ENCODE results near the gene PRRT1B. TPM values are rescaled to one million over a fixed set of nuclear protein-coding genes. Genes with fewer than 3 reads are reported as not detected.

PRRT1B gene
- total and polyA plus RNA-seq, 9 of the 15 experiments (the other 6 are each of a cell fraction or from before 2014, with no cell fraction given) = not detected

- TF ChIP-seq ZBTB34 (CRISPR knock-in tag; IDR thresholded peaks at IDR 0.05) (no peak), ZNF75A (CRISPR knock-in tag; IDR thresholded peaks at IDR 0.05) (no peak), STAT6 (CRISPR knock-in tag; IDR thresholded peaks at IDR 0.05) (no peak), CBX2 (IDR thresholded peaks at IDR 0.05; ENCODE audit: insufficient read depth, low read length, poor library complexity, severe bottlenecking) (no peak), ZSCAN29 (IDR thresholded peaks at IDR 0.05) (no peak)
These were observed 33.6 kb downstream of the PRRT1B start (continued) for GRCh38 chr9:131578731-131579504.

- Histone ChIP-seq H2AFZ (ENCODE audit: low read depth, low read length) (no peak overlapping the region), H3K9me1 (ENCODE audit: control insufficient read depth, insufficient read depth, low read length) (no peaks in the 10 kb centered on the region), H3K9ac (ENCODE audit: insufficient read depth in 1 of 2, low read depth in 2 of 2, low read length in 2 of 2) (no peak overlapping the region), H3K4me2 (ENCODE audit: insufficient read depth, low read length) (no peak overlapping the region), H3K79me2 (ENCODE audit: control insufficient read depth, insufficient read depth, low read length) (no peaks in the 10 kb centered on the region), H3K9me3 (replicated peaks; ENCODE audit: control insufficient read depth, insufficient read depth, low read depth, low read length) (no peaks in the 10 kb centered on the region), H3K4me1 (replicated peaks in 1 of 2; ENCODE audit: control insufficient read depth in 2 of 2, insufficient read depth in 2 of 2, low read length in 2 of 2) (peaks cover 0 to 17% of the 10 kb centered on the region in 2 experiments; a peak in 1 of 5 replicates), H3K27me3 (ENCODE audit: control insufficient read depth in 2 of 2, insufficient read depth in 2 of 2, low read length in 2 of 2) (no peaks in the 10 kb centered on the region), H3K36me3 (ENCODE audit: control insufficient read depth, insufficient read depth, low read length) (peaks cover 36% of the 10 kb centered on the region; the same call in 2 of the 3 replicates), H3K4me3 (no peak overlapping the region), H4K20me1 (replicated peaks; ENCODE audit: control insufficient read depth, insufficient read depth, low read length) (no peaks in the 10 kb centered on the region), H3K27ac (ENCODE audit: extremely low read depth, low read depth, low read length) (no peak overlapping the region)
- ChIA-PET POLR2A (interaction anchor here (0.6 kb wide), 1 partner anchor 48 kb away, joined by 5 read pairs; no protein-coding TSS in a partner anchor), CTCF (ENCODE audit: low intra/inter-chr PET ratio) (no interaction called here)
- DNase-seq (ENCODE audit: extremely low read depth in 1 of 4, low spot score in 3 of 4) (no peak), ATAC-seq (no peak), FAIRE-seq (no peak)
- in situ Hi-C loops (cut with MboI) = no loop called here
- intact Hi-C loops (cut with micrococcal nuclease) = no loop called here
- BruUV-seq (replicated peaks) = no TSS peak
- TF ChIP-seq RFX1 (IDR thresholded peaks at IDR 0.05) (no peak), SMAD2 (IDR thresholded peaks at IDR 0.05; ENCODE audit: low read depth, low read length) (no peak)
- WGBS (ENCODE audit: insufficient coverage, low coverage, missing lambda C conversion rate) = 90% methylated on average over 4 of the region's 8 CpGs
These were observed 34.5 kb downstream of the PRRT1B start for GRCh38 chr9:131579789-131580211.
